K562 (cell line): ENCODE data around the gene MTHFR. TPM values are rescaled to one million over a fixed set of nuclear protein-coding genes. Genes with fewer than 3 reads are reported as not detected.

ENCODE experiments used
- BHLHE40 ChIP-seq: IDR thresholded peaks from 2 replicates; pipeline ENCODE4 v1.6.1; 2011; ENCODE audit warnings: low read length, improper control_type of control experiment
- BRD4 ChIP-seq: fragments of 200-600 bp; sonication (generic); IDR thresholded peaks from 2 replicates; pipeline ENCODE4 v1.6.1; 2017; ENCODE audit warnings: inconsistent platforms
- CREB5 ChIP-seq: fragments of 250-450 bp; sonication (Bioruptor Pico); IDR thresholded peaks from 2 replicates; pipeline ENCODE4 v1.5.0; 2020; ENCODE audit warnings: mild to moderate bottlenecking
- DEAF1 ChIP-seq: fragments of 450-650 bp; formaldehyde crosslinking; IDR thresholded peaks from 2 replicates; pipeline ENCODE4 v1.4.0; 2020; ENCODE audit warnings: mild to moderate bottlenecking, moderate library complexity
- ERF ChIP-seq: fragments of 450-650 bp; formaldehyde crosslinking; IDR thresholded peaks from 2 replicates; pipeline ENCODE4 v1.4.0; 2020; ENCODE audit warnings: mild to moderate bottlenecking, mixed read lengths
- HBP1 ChIP-seq: fragments of 450-650 bp; formaldehyde crosslinking; IDR thresholded peaks from 2 replicates; pipeline ENCODE4 v1.4.0; 2022; ENCODE audit warnings: missing genetic modification characterization
- JUN ChIP-seq, 2 experiments: sonication (generic) in 1 of 2; formaldehyde crosslinking in 1 of 2; IDR thresholded peaks; 2 replicates each; pipeline versions ENCODE4 v1.6.1 to v1.8.0; 2012 to 2022; ENCODE audit warnings: borderline replicate concordance in 2 of 2, mild to moderate bottlenecking in 2 of 2, improper control_type of control experiment in 1 of 2, low read depth in 1 of 2, low read length in 1 of 2, missing genetic modification reagents in 1 of 2
- L3MBTL2 ChIP-seq: fragments of 450-650 bp; IDR thresholded peaks from 2 replicates; pipeline ENCODE4 v1.6.1; 2016; ENCODE audit warnings: mild to moderate bottlenecking, moderate library complexity
- MTA1 ChIP-seq: fragments of 450-650 bp; IDR thresholded peaks from 2 replicates; pipeline ENCODE4 v1.6.1; 2017; ENCODE audit warnings: borderline replicate concordance
- NFIC ChIP-seq: fragments of 450-650 bp; IDR thresholded peaks from 2 replicates; pipeline ENCODE4 v1.6.1; 2017; ENCODE audit warnings: mild to moderate bottlenecking, inconsistent platforms
- NFXL1 ChIP-seq: fragments of 450-650 bp; formaldehyde crosslinking; IDR thresholded peaks from 2 replicates; pipeline ENCODE4 v1.4.0; 2021; ENCODE audit warnings: mild to moderate bottlenecking
- SAFB2 ChIP-seq: fragments of 200-400 bp; formaldehyde crosslinking; IDR thresholded peaks from 2 replicates; pipeline ENCODE4 v1.6.1; 2018; ENCODE audit warnings: borderline replicate concordance, low read length, low read depth, moderate library complexity; ENCODE audit not compliant: severe bottlenecking
- SMARCC2 ChIP-seq: fragments of 450-650 bp; IDR thresholded peaks from 2 replicates; pipeline ENCODE4 v1.6.1; 2017; ENCODE audit warnings: antibody characterized with exemption, moderate library complexity, mild to moderate bottlenecking, low read depth
- SP1 ChIP-seq: sonication (generic); formaldehyde crosslinking; IDR thresholded peaks from 2 replicates; pipeline ENCODE4 v1.8.1; 2022; ENCODE audit warnings: mild to moderate bottlenecking, missing genetic modification reagents
- SRSF3 ChIP-seq: fragments of 200-400 bp; formaldehyde crosslinking; IDR thresholded peaks from 2 replicates; pipeline ENCODE4 v1.6.1; 2016; ENCODE audit warnings: mild to moderate bottlenecking, low read length, moderate library complexity; ENCODE audit not compliant: insufficient read depth
- TAF1 ChIP-seq: IDR thresholded peaks from 2 replicates; pipeline ENCODE4 v1.6.1; 2011; ENCODE audit warnings: mild to moderate bottlenecking, low read length, moderate library complexity; ENCODE audit not compliant: insufficient read depth, control insufficient read depth, severe bottlenecking; ENCODE audit errors: extremely low read depth
- TBP ChIP-seq: optimal IDR thresholded peaks from 2 replicates; pipeline ENCODE3; 2011; ENCODE audit warnings: low read depth, low read length, improper control_type of control experiment
- TCFL5 ChIP-seq: fragments of 250-450 bp; sonication (Bioruptor Pico); conservative IDR thresholded peaks from 2 replicates; pipeline ENCODE4 v1.6.1; 2021; ENCODE audit warnings: mild to moderate bottlenecking, moderate library complexity, matching md5 sums
- TEAD1 ChIP-seq, 2 experiments: fragments of 450-650 bp in 1 of 2; sonication (generic) in 1 of 2; formaldehyde crosslinking; IDR thresholded peaks; 2 replicates each; pipeline versions ENCODE4 v1.4.0 to v1.8.0; 2020 to 2022; ENCODE audit warnings: mild to moderate bottlenecking in 2 of 2, missing genetic modification reagents in 1 of 2
- USF2 ChIP-seq: sonication (generic); formaldehyde crosslinking; IDR thresholded peaks from 2 replicates; pipeline ENCODE4 v1.5.0; 2020; ENCODE audit warnings: missing genetic modification reagents
- ZNF146 ChIP-seq: IDR thresholded peaks from one replicate; pipeline ENCODE4 v1.6.1; 2018; ENCODE audit warnings: missing compliant biosample characterization; ENCODE audit not compliant: unreplicated experiment
- polyA plus RNA-seq, 8 experiments: library from polyadenylated mRNA; depleted of rRNA in 4 of 8; stranded (reverse) in 5 of 8; unstranded in 3 of 8; fragments of >200 nt; fragmentation: Nextera tagmentation in 2 of 8; fragmentation: Illumina TruSeq in 1 of 8; extraction: Ambion mirVana in 2 of 8; extraction: Trizol in 1 of 8; gene quantifications; 2 replicates each; pipeline versions ENCODE4 v1.2.1 to v1.2.3, GENCODE V29; 2011 to 2014; ENCODE audit warnings: inconsistent platforms in 1 of 8, missing spikeins in 1 of 8
- total RNA-seq, 7 experiments: library from RNA; depleted of rRNA in 6 of 7; stranded (reverse); fragments of >200 nt in 6 of 7; fragmentation: Illumina TruSeq in 2 of 7; extraction: Trizol in 2 of 7; gene quantifications; 2 replicates each; pipeline versions ENCODE4 v1.2.1 to v1.2.3, GENCODE V29; 2011 to 2021; ENCODE audit warnings: low replicate concordance in 1 of 7

The MTHFR gene
- total and polyA plus RNA-seq, 9 of the 15 experiments (the other 6 are each of a cell fraction or from before 2014, with no cell fraction given) = 5.0 to 104 (median 62.6) TPM

- TF ChIP-seq TCFL5 (CRISPR knock-in tag) (no peak), BHLHE40 (no peak), NFXL1 (CRISPR knock-in tag) (no peak), USF2 (CRISPR knock-in tag) (no peak), SAFB2 (no peak), SP1 (peak; percentile 88), HBP1 (CRISPR knock-in tag) (no peak), SRSF3 (no peak), TBP (peak; percentile 88), TEAD1 (CRISPR knock-in tag; IDR thresholded peaks at IDR 0.05) (peak; percentile 40 to 77; a peak in 2 of 4 replicates), SMARCC2 (no peak), NFIC (no peak), BRD4 (no peak), ZNF146 (CRISPR knock-in tag) (no peak), DEAF1 (CRISPR knock-in tag) (no peak), L3MBTL2 (peak; percentile 55; the same call in 1 of the 2 replicates), TAF1 (peak; percentile 66), CREB5 (CRISPR knock-in tag) (no peak), ERF (CRISPR knock-in tag) (no peak), MTA1 (no peak), JUN (IDR thresholded peaks at IDR 0.05; ENCODE audit: borderline replicate concordance, low read depth, low read length) (no peak), JUN (CRISPR knock-in tag; IDR thresholded peaks at IDR 0.05; ENCODE audit: borderline replicate concordance) (peak; percentile 35; the same call in 1 of the 2 replicates)
Observed at GRCh38 chr1:11802973-11803885, 2.5 kb downstream of the MTHFR start (continued).
